IMR-90 (cell line): Measurements from ENCODE around the gene CAPN8. TPM values are rescaled to one million over a fixed set of nuclear protein-coding genes. Genes with fewer than 3 reads are reported as not detected.

Source experiments
- ATAC-seq: fragments of 200-7000 bp; cut with Tn5 transposase; 2 replicates; pipeline ENCODE4 v1.9.1; 2020; ENCODE audit warnings: low read depth, mild to moderate bottlenecking, moderate library complexity
- BruUV-seq: library from RNA; stranded (reverse); fragments of 400-500 nt; replicated peaks from 2 replicates; lab custom pipeline; 2021; lab: Mats Ljungman, UMichigan
- CTCF ChIA-PET: fragments of 300-600 bp; formaldehyde crosslinking; extraction: SDS; loops from one replicate; lab custom pipeline; 2021; ENCODE audit warnings: antibody characterized with exemption; lab: Yijun Ruan, JAX
- POLR2A ChIA-PET: fragments of 300-600 bp; sonication (Branson Sonifier 250); formaldehyde crosslinking; loops from one replicate; lab custom pipeline; 2022; ENCODE audit warnings: antibody characterized with exemption; ENCODE audit not compliant: unreplicated experiment; lab: Charles Lee
- DNase-seq: peaks from one replicate; pipeline ENCODE4 v3.0.0; 2013
- H2AFZ ChIP-seq: replicated peaks from 2 replicates; pipeline ENCODE3; 2013; ENCODE audit warnings: low read length, mild to moderate bottlenecking; ENCODE audit not compliant: poor library complexity
- H2AK5ac ChIP-seq: 2 replicates; pipeline ENCODE4 v1.6.1; 2013; ENCODE audit warnings: low read depth, low read length, inconsistent platforms
- H2AK9ac ChIP-seq: replicated peaks from 2 replicates; pipeline ENCODE3; 2013; ENCODE audit warnings: mild to moderate bottlenecking, low read depth, low read length, moderate library complexity; ENCODE audit not compliant: poor library complexity
- H2BK120ac ChIP-seq: 2 replicates; pipeline ENCODE4 v1.6.1; 2013; ENCODE audit warnings: low read depth, low read length, inconsistent platforms
- H2BK15ac ChIP-seq: 3 replicates; pipeline ENCODE4 v1.6.1; 2013; ENCODE audit warnings: low read depth, low read length, inconsistent platforms
- H2BK20ac ChIP-seq: 2 replicates; pipeline ENCODE4 v1.6.1; 2013; ENCODE audit warnings: low read depth, mild to moderate bottlenecking, inconsistent platforms, low read length, moderate library complexity
- H2BK5ac ChIP-seq: 2 replicates; pipeline ENCODE4 v1.6.1; 2013; ENCODE audit warnings: mild to moderate bottlenecking, low read depth, low read length, inconsistent platforms; ENCODE audit not compliant: poor library complexity, severe bottlenecking
- H3K14ac ChIP-seq: replicated peaks from 2 replicates; pipeline ENCODE4 v1.6.1; 2013; ENCODE audit warnings: low read depth, low read length, inconsistent platforms
- H3K18ac ChIP-seq: 2 replicates; pipeline ENCODE4 v1.6.1; 2013; ENCODE audit warnings: low read depth, low read length, control low read depth
- H3K23ac ChIP-seq: 2 replicates; pipeline ENCODE4 v1.6.1; 2013; ENCODE audit warnings: low read depth, low read length, inconsistent platforms
- H3K27ac ChIP-seq: 2 replicates; pipeline ENCODE4 v1.5.1; 2013; ENCODE audit warnings: mild to moderate bottlenecking, control low read depth, low read length; ENCODE audit not compliant: insufficient read depth
- H3K27me3 ChIP-seq: 2 replicates; pipeline ENCODE4 v1.6.1; 2013; ENCODE audit warnings: low read length; ENCODE audit not compliant: control insufficient read depth, insufficient read depth
- H3K36me3 ChIP-seq: 2 replicates; pipeline ENCODE4 v1.6.1; 2013; ENCODE audit warnings: low read length, mixed read lengths; ENCODE audit not compliant: control insufficient read depth, insufficient read depth
- H3K4ac ChIP-seq: 2 replicates; pipeline ENCODE4 v1.6.1; 2013; ENCODE audit warnings: low read depth, low read length, inconsistent platforms
- H3K4me1 ChIP-seq: 2 replicates; pipeline ENCODE4 v1.6.1; 2013; ENCODE audit warnings: low read length, mixed read lengths; ENCODE audit not compliant: control insufficient read depth, insufficient read depth
- H3K4me2 ChIP-seq: 2 replicates; pipeline ENCODE4 v1.6.1; 2013; ENCODE audit warnings: low read depth, mild to moderate bottlenecking, control low read depth, low read length, moderate library complexity
- H3K4me3 ChIP-seq: 2 replicates; pipeline ENCODE4 v1.5.1; 2013; ENCODE audit warnings: low read depth, mild to moderate bottlenecking, control low read depth, low read length, moderate library complexity; ENCODE audit not compliant: insufficient read depth
- H3K56ac ChIP-seq: 2 replicates; pipeline ENCODE4 v1.6.1; 2013; ENCODE audit warnings: low read length, inconsistent platforms; ENCODE audit not compliant: insufficient read depth; ENCODE audit errors: extremely low read depth
- H3K79me1 ChIP-seq, 2 experiments: 2 replicates each; pipeline ENCODE4 v1.6.1; 2013; ENCODE audit warnings: low read length in 2 of 2, inconsistent platforms in 1 of 2, low read depth in 1 of 2
- H3K9ac ChIP-seq: 2 replicates; pipeline ENCODE4 v1.6.1; 2013; ENCODE audit warnings: low read depth, low read length, control low read depth
- H3K9me1 ChIP-seq: 2 replicates; pipeline ENCODE4 v1.6.1; 2013; ENCODE audit warnings: low read length, inconsistent platforms; ENCODE audit not compliant: insufficient read depth
- H3K9me3 ChIP-seq: 2 replicates; pipeline ENCODE4 v1.6.1; 2013; ENCODE audit warnings: low read length; ENCODE audit not compliant: control insufficient read depth, insufficient read depth
- H4K20me1 ChIP-seq: 2 replicates; pipeline ENCODE4 v1.6.1; 2013; ENCODE audit warnings: low read length, inconsistent platforms; ENCODE audit not compliant: insufficient read depth
- H4K5ac ChIP-seq: 2 replicates; pipeline ENCODE4 v1.6.1; 2013; ENCODE audit warnings: mild to moderate bottlenecking, low read depth, low read length, control low read depth
- H4K8ac ChIP-seq, 2 experiments: 2 replicates each; pipeline ENCODE4 v1.6.1; 2013; ENCODE audit warnings: low read depth in 2 of 2, low read length in 2 of 2, control low read depth in 1 of 2, inconsistent platforms in 1 of 2
- H4K91ac ChIP-seq: 2 replicates; pipeline ENCODE4 v1.6.1; 2013; ENCODE audit warnings: low read depth, low read length, inconsistent platforms; ENCODE audit not compliant: insufficient read depth
- BHLHE40 ChIP-seq: fragments of 150-350 bp; IDR thresholded peaks from 2 replicates; pipeline ENCODE4 v1.6.1; 2016; ENCODE audit warnings: mild to moderate bottlenecking, low read depth, low read length
- CHD1 ChIP-seq: IDR thresholded peaks from 2 replicates; pipeline ENCODE4 v1.6.1; 2012; ENCODE audit warnings: low read depth, low read length, improper control_type of control experiment
- FOS ChIP-seq: fragments of 150-350 bp; IDR thresholded peaks from 2 replicates; pipeline ENCODE4 v1.6.1; 2016; ENCODE audit warnings: low read depth, low read length
- MAFK ChIP-seq: IDR thresholded peaks from 2 replicates; pipeline ENCODE4 v1.6.1; 2012; ENCODE audit warnings: low read depth, low read length, improper control_type of control experiment
- MAZ ChIP-seq: IDR thresholded peaks from 2 replicates; pipeline ENCODE4 v1.6.1; 2012; ENCODE audit warnings: low read depth, mild to moderate bottlenecking, low read length, improper control_type of control experiment, moderate library complexity, borderline replicate concordance
- MXI1 ChIP-seq: IDR thresholded peaks from 2 replicates; pipeline ENCODE4 v1.6.1; 2012; ENCODE audit warnings: low read depth, mild to moderate bottlenecking, low read length, moderate library complexity, borderline replicate concordance
- NFE2L2 ChIP-seq: fragments of 150-350 bp; IDR thresholded peaks from 2 replicates; pipeline ENCODE4 v1.6.1; 2016; ENCODE audit warnings: low read depth, mild to moderate bottlenecking, low read length
- POLR2A ChIP-seq: IDR thresholded peaks from 2 replicates; pipeline ENCODE4 v1.6.1; 2012; ENCODE audit warnings: mild to moderate bottlenecking, low read depth, low read length
- RAD21 ChIP-seq: IDR thresholded peaks from 2 replicates; pipeline ENCODE4 v1.6.1; 2012; ENCODE audit warnings: low read length, improper control_type of control experiment
- RFX5 ChIP-seq: IDR thresholded peaks from 2 replicates; pipeline ENCODE4 v1.8.0; 2012; ENCODE audit warnings: low read depth, mild to moderate bottlenecking, low read length, moderate library complexity
- SMC3 ChIP-seq: fragments of 150-350 bp; IDR thresholded peaks from 2 replicates; pipeline ENCODE4 v1.6.1; 2016; ENCODE audit warnings: low read depth, mild to moderate bottlenecking, antibody characterized with exemption, low read length, moderate library complexity
- USF2 ChIP-seq: fragments of 150-350 bp; IDR thresholded peaks from 2 replicates; pipeline ENCODE4 v1.6.1; 2017; ENCODE audit warnings: mild to moderate bottlenecking, antibody characterized with exemption, low read length, low read depth
- WGBS, 2 experiments: methylation state at CpG; one replicate each; pipeline versions ENCODE4 v1.1.5 to v1.1.7; 2013; ENCODE audit warnings: missing lambda C conversion rate in 2 of 2; ENCODE audit not compliant: insufficient read length in 1 of 2; ENCODE audit errors: extremely low coverage in 2 of 2; 5-methylcytosine and 5-hydroxymethylcytosine counted together
- dilution Hi-C: fragments of 300-500 bp; cut with HindIII; formaldehyde crosslinking; loops from one replicate; pipeline ENCODE4 v1.14.3; 2018; ENCODE audit warnings: low sequenced_read_pairs; ENCODE audit not compliant: unreplicated experiment
- in situ Hi-C: fragments of 300-500 bp; cut with MboI; formaldehyde crosslinking; loops from 3 replicates; pipeline ENCODE4 v1.14.3; 2019; ENCODE audit warnings: low sequenced_read_pairs, inconsistent platforms, mixed read lengths
- intact Hi-C: fragments of 100-400 bp; cut with micrococcal nuclease; formaldehyde crosslinking; loops from 2 replicates; pipeline ENCODE4 v1.10.0; 2022
- polyA plus RNA-seq, 3 experiments: library from polyadenylated mRNA; depleted of rRNA; stranded (reverse); fragments of >200 nt; gene quantifications; 2 replicates each; pipeline ENCODE4 v1.2.3, GENCODE V29; 2012; ENCODE audit warnings: low replicate concordance in 1 of 3
- total RNA-seq: library from RNA; depleted of rRNA; stranded (reverse); fragments of >200 nt; gene quantifications from 2 replicates; pipeline ENCODE4 v1.2.3, GENCODE V29; 2012
- TF ChIP-seq, protein P1 (sequence below): fragments of 150-350 bp; IDR thresholded peaks from 2 replicates; pipeline ENCODE4 v1.6.1; 2016; ENCODE audit warnings: low read depth, mild to moderate bottlenecking, low read length, moderate library complexity, borderline replicate concordance
- TF ChIP-seq, protein P2 (sequence below): conservative IDR thresholded peaks from 2 replicates; pipeline ENCODE4 v1.5.1; 2012; ENCODE audit warnings: mild to moderate bottlenecking, low read depth, low read length, improper control_type of control experiment

CAPN8 gene
- total and polyA plus RNA-seq, 2 of the 4 experiments (the other 2 are of a cell fraction): not detected

GRCh38 chr1:223700942-223701637 is 35.6 kb upstream of the CAPN8 start:
- peak overlapping the region; percentile 95 for H3K27ac ChIP-seq
- H3K9ac ChIP-seq: peak overlapping the region; percentile 79
- 0% methylated on average over 2 of the region's 8 CpGs; no CpG with 5 or more reads in 1 of the 2 experiments for WGBS, 2 experiments
- H3K9me3 ChIP-seq: no peaks in the 10 kb centered on the region
- peaks cover 11 to 54% of the 10 kb centered on the region in 2 experiments; a peak in 3 of 4 replicates for H3K79me1 ChIP-seq
- in situ Hi-C loops: no loop called here
- peak overlapping the region; percentile 97 to 99 for H4K8ac ChIP-seq
- peak overlapping the region; percentile 97 for H2AK9ac ChIP-seq
- no peaks in the 10 kb centered on the region for H3K36me3 ChIP-seq
- H2AK5ac ChIP-seq: peak overlapping the region; percentile 99; the same call in 1 of the 2 replicates
- H2BK20ac ChIP-seq: peak overlapping the region; percentile 100
- peak overlapping the region; percentile 100 for H3K14ac ChIP-seq
- peak overlapping the region; percentile 97 for H3K23ac ChIP-seq
- intact Hi-C loops: loop anchor here (1.0 to 10.0 kb wide), 5 partner anchors 20 to 411 kb away; partner anchors contain the start of genes FBXO28 and TP53BP2
- H4K20me1 ChIP-seq: no peaks in the 10 kb centered on the region
- H3K56ac ChIP-seq: peak overlapping the region; percentile 99
- H3K27me3 ChIP-seq: no peaks in the 10 kb centered on the region
- peak overlapping the region; percentile 98 for H4K5ac ChIP-seq
- peak; percentile 81 for ATAC-seq
- peaks cover 34% of the 10 kb centered on the region for H3K4me1 ChIP-seq
- peak; percentile 98 for DNase-seq
- peak overlapping the region; percentile 100 for H2BK120ac ChIP-seq
- peak overlapping the region; percentile 9; the same call in 1 of the 2 replicates for H3K4me3 ChIP-seq
- peak overlapping the region; percentile 86 for H2AFZ ChIP-seq
- peak overlapping the region; percentile 99 for H2BK5ac ChIP-seq
- H3K4ac ChIP-seq: peak overlapping the region; percentile 100
- CTCF ChIA-PET: interaction anchor here (0.6 to 1.0 kb wide), 3 partner anchors 20 to 614 kb away, joined by 5 read pairs; no protein-coding TSS in a partner anchor
- dilution Hi-C loops: no loop called here
- peak overlapping the region; percentile 99 for H2BK15ac ChIP-seq
- peak overlapping the region; percentile 78 for H3K4me2 ChIP-seq
- peak overlapping the region; percentile 100 for H4K91ac ChIP-seq
- peaks cover 33% of the 10 kb centered on the region for H3K9me1 ChIP-seq
- POLR2A ChIA-PET: interaction anchor here (0.6 to 1.0 kb wide), 11 partner anchors 9 to 1742 kb away, joined by 3 to 15 read pairs (median 3); no protein-coding TSS in a partner anchor
- H3K18ac ChIP-seq: peak overlapping the region; percentile 98
- no TSS peak for BruUV-seq
- TF ChIP-seq RFX5: no peak
- no peak for TF ChIP-seq BHLHE40
- peak; percentile 86; the same call in 1 of the 2 replicates for TF ChIP-seq POLR2A
- TF ChIP-seq NFE2L2: peak; percentile 96
- TF ChIP-seq MAZ: peak; percentile 44; the same call in 1 of the 2 replicates
- TF ChIP-seq, protein P1, sequence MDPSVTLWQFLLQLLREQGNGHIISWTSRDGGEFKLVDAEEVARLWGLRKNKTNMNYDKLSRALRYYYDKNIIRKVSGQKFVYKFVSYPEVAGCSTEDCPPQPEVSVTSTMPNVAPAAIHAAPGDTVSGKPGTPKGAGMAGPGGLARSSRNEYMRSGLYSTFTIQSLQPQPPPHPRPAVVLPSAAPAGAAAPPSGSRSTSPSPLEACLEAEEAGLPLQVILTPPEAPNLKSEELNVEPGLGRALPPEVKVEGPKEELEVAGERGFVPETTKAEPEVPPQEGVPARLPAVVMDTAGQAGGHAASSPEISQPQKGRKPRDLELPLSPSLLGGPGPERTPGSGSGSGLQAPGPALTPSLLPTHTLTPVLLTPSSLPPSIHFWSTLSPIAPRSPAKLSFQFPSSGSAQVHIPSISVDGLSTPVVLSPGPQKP: no peak
- peak; percentile 18; the same call in 1 of the 2 replicates for TF ChIP-seq SMC3
- TF ChIP-seq MXI1: peak; percentile 66
- no peak for TF ChIP-seq USF2
- peak; percentile 73 for TF ChIP-seq MAFK
- TF ChIP-seq FOS: peak; percentile 65
- TF ChIP-seq CHD1: no peak
- TF ChIP-seq, protein P2, sequence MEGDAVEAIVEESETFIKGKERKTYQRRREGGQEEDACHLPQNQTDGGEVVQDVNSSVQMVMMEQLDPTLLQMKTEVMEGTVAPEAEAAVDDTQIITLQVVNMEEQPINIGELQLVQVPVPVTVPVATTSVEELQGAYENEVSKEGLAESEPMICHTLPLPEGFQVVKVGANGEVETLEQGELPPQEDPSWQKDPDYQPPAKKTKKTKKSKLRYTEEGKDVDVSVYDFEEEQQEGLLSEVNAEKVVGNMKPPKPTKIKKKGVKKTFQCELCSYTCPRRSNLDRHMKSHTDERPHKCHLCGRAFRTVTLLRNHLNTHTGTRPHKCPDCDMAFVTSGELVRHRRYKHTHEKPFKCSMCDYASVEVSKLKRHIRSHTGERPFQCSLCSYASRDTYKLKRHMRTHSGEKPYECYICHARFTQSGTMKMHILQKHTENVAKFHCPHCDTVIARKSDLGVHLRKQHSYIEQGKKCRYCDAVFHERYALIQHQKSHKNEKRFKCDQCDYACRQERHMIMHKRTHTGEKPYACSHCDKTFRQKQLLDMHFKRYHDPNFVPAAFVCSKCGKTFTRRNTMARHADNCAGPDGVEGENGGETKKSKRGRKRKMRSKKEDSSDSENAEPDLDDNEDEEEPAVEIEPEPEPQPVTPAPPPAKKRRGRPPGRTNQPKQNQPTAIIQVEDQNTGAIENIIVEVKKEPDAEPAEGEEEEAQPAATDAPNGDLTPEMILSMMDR: no peak
- TF ChIP-seq RAD21: no peak
